NCI-H526 (cell line): ENCODE results near the gene SLC66A1.
A peak's percentile ranks its signal among the peaks of the same experiment; 100 is the strongest.
"Not testable (repeated sequence)": the region's sequence is repeated elsewhere in the genome, so short reads cannot be mapped to it uniquely, and the experiment has no call there.

Source experiments
- DNase-seq, 2 experiments: peaks; one replicate each; lab custom pipeline; 2025; lab: John Stamatoyannopoulos, UW

The SLC66A1 gene, protein sequence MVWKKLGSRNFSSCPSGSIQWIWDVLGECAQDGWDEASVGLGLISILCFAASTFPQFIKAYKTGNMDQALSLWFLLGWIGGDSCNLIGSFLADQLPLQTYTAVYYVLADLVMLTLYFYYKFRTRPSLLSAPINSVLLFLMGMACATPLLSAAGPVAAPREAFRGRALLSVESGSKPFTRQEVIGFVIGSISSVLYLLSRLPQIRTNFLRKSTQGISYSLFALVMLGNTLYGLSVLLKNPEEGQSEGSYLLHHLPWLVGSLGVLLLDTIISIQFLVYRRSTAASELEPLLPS

DNA sequence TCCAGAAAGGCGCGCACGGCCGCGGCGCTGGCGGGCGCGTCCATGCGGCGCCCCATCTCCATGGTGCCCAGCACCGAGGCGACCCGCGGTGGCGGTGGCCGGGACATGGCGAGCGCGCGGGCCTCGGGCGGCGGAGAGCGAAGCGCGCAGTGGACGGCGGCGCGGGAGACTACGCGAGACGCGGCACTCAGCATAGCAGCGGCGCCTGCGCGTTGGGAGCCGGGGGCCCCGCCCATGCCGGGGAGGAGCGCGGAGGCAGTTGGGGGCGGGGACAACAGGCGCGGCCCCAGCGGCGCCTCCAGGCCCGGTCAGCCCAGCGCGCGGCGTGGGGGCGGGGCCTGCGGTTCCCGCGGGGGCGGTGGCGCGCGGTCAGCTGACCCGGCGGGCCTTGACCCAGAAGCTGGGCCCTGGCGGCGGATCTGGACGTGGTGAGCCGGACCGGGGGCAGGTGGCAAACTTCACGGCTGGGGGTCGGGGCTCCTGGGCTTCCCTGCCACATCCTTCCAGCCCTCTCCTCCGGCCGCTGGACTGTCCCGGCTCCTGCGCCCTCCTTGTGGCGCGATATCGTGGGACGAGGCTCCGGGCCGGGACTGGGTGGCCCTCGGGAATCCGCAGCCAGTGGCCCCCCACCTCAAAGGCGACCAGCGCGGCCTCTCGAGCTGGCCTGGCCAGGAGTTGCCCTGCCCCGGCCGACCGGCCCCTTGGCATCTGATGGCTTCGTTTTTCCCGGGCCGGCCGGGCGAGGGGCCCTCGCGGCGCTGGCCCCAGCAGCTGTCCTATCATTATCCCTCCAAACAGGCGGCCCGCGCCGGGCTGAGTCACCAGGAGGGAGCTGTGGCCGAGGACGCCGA, at the start of gene SLC66A1, which contains the start of gene AKR7A2:
SLC66A1 (plus strand) TSS at position 396 of the 851 bp plus-strand sequence. CDS start 5,352 bp downstream, outside the sequence.
AKR7A2 (minus strand) TSS at position 214 of the 851 bp plus-strand sequence; CDS start at position 194, 20 bp downstream.
- DNase-seq, result peak; percentile 7 to 91

DNA sequence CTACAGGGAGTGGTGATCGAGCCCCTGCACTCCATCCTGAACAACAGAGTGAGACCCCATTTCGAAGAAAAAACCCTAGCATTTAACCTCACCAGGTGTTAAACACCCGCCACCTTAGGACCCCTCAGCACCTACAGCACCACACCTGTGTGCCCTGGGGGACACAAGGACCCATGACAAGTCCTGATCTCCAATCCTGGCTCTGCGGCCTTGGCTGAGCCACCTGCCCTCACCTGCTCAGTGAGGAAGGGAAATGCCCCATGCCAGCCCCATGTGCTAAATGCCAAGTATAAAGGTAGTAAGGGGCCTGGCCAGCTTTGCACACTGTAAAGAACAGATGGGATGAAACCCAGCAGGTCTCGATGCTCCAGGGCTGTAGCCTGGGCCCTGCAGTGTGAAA, 49.4 kb upstream of the SLC66A1 start:
- DNase-seq, result no peak

DNA sequence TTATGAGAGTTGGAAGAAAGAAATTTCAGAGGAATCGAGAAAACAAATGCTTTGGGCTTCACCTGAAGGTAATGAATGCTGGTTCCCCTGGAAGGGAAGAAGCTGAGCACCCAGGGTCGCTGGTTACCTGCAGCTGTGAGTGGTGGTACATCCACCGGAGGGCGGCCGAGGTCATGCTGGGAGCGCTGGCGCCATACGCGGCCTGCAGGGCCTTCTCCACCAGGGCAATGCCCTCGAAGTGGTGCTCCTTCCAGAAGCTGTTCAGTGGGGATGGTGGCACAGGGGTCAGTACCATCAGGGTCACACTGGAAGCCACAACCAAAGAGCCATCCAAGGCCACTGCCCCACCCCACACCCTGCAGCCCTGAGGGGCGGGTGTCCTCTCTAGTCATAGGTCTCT, 43.7 kb upstream of the SLC66A1 start:
- no peak for DNase-seq

DNA sequence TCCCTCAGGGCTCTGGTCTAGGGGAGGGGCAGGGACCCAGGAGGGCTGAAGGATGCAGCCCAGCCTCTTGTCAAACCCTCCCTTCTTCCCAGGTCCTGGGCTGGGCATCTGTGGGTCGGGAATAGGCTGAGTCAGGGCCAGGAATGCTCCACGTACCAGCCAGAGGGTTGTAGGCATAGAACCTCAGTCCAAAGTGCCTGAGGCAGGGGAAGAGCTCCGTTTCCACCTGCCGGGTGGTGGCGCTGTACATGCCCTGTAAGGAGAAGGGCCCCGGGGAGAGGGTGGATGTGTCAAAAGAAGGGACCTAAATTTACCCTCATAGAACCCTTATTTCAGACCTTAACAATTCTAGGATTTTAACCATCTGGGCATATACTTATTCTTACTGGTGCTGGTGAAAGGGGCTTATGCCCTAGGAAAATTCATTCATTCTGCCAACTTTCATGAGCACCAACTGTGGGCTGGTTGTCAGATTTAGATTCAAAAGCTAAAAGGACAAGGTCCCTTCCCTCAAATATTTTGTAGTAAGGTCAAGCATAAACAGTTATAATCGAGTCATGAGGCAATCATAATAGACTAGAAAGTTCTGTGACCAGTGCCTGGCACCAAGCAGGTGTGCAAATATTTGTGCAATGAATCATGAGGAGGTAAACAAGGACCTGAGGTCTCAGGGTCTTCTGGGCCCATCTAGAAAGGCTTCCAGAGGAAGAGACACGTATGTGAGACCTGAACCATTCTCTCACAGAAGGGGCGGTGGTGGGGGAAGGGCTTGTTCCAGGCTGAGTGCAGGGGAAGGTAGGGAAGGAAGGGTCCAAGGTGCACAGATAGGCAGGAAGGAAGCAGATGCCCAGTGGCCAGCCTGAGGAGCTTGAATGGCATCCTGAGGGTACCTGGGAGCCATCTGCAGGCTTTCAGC, 42.4 kb upstream of the SLC66A1 start:
- DNase-seq, result not testable (repeated sequence)

DNA sequence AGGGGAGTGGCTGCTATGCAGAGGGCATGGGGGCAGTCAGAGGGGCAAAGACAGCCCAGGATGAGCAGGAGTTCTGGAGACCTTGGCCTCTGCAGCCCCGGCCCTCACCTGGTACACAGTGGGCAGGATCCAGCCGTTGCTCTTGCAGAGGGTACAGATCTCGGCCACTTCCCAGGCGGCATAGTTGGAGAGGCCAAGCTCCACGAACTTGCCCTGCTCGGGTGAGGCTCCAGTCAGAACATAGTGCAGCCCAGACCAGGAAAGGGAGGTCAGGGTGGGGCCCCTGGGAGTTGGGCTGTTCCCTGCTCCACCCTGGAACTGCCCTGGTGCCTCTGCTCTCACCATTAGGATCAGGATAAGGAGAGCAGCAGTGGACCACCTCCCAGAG, 41.8 kb upstream of the SLC66A1 start:
- DNase-seq, result not testable (repeated sequence)

DNA sequence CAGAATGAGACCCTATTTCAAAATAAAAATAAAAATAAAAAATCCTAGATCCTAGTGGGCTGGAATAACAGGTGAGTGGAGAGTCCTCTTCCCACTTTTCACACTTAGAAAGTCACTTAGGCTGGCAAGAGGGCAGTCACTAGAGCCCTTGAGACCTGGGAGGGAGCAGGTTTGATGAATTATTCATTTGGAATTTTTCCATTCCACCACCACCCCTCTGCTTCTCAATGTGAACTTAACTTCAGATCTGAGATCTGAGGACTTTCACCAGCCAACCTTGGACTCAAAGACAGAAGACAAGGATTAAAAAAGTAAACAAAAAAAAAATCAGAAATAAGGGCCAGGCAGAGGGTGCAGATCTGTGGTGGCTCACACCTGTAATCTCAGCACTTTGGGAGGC, 40.1 kb upstream of the SLC66A1 start:
- DNase-seq, result no peak

DNA sequence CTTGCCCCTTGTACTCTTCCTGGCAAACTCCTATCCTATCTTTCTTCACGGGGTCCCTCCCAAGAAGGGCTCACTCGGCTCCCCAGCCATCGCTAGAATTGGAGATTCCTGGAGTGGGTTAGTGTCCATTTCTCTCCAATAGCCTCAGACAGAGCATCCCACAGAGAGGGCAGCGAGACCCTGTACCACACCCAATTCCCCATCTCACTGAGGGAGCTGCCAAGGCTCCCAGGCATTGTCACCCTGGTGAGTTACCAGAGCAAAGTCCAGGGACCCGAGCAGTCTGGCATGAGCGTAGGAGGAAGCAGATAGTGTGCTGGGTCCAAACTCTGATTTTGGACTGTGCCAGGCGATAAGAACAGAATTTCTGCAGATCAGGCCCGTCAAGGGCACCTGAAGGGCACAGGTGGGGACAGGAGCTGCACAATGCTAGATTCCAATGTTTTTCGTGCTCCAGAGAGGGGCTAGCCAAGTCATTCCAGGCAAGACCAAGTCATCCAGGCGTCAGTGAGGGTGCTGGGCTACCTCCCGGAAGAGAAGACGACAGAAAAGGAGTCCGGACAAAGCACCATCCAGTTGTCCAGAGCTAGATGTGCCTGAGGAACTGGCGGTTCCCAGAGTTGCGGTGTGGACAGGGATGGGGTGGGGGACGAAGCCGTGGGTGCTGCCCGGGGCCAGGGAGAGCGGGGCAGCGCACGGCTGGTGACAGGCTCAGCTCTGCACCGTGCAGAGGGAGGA, 38.9 kb upstream of the SLC66A1 start:
- no peak for DNase-seq

DNA sequence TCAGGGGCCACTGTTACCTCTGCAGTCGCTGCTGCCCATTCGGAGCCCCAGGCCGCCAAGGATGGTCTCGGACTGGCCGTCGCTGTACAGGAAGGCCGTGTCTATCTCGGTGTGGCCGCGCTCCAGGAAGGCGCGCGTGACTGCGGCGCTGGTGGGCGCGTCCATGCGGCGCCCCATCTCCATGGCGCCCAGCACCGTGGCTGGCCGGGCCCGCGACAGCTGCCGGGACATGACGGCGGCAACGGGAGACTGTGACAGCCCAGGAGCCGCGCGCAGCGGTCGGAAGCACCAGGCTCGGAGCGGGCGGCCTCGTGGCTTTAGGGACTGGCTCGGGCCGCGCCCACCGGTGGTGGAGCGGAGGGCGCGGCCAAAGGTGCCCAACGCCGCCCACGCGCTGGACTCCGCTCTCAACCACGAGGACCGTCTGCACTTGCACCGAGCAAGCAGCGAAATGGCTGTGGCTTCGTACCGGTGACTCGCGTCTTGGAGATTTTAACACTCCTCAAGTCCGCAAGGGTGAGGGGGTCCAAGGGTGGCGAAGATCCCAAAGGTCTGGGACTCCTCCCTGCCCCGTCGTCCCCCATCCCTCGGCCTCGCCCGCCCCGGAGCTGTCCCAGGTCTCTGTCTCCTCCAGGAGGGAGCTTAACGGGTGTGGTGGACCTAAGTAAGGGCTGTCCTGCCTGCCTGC, 38.1 kb upstream of the SLC66A1 start:
- not testable (repeated sequence) for DNase-seq

DNA sequence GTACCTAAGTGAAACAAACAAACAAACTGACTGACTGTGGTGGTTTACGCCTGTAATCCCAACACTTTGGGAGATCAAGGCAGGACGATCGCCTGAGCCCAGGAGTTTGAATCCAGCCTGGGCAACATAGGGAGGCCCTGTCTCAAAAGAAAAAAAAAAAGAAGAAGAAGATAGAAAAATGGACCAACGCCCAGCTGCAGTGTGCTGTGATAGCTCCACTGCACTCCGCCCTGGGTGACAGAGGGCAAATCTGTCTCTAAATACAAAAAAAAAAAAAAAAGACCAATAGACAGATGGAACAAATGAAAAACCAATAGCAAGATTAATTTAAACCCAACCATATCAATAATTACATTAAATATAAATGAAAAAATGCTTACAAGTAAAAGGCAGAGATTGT, 37.5 kb upstream of the SLC66A1 start:
- DNase-seq, result no peak

DNA sequence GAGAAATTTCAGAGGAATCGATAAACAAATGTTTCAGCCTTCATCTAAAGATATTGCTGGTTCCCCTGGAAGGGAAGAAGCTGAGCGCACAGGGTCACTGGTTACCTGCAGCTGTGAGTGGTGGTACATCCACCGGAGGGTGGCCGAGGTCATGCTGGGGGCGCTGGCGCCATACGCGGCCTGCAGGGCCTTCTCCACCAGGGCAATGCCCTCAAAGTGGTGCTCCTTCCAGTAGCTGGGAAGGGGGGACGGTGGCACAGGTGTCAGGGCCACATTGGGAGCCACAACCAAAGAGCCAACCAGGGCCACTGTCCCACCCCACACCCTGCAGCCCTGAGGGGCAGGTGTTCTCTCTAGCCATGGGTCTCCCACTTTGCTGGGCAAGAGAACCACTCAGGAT, 28.2 kb upstream of the SLC66A1 start:
- no peak for DNase-seq

DNA sequence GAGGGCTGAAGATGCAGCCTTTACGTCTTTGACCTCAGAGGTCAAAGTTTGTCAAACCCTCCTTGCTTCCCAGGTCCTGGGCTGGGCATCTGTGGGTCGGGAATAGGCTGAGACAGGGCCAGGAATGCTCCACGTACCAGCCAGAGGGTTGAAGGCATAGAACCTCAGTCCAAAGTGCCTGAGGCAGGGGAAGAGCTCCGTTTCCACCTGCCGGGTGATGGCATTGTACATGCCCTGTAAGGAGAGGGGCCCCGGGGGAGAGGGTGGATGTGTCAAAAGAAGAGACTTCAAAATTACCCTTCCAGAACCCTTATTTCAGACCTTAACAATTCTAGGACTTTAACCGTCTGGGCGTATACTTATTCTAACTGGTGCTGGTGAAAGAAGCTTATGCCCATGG, 27.2 kb upstream of the SLC66A1 start:
- no peak for DNase-seq

DNA sequence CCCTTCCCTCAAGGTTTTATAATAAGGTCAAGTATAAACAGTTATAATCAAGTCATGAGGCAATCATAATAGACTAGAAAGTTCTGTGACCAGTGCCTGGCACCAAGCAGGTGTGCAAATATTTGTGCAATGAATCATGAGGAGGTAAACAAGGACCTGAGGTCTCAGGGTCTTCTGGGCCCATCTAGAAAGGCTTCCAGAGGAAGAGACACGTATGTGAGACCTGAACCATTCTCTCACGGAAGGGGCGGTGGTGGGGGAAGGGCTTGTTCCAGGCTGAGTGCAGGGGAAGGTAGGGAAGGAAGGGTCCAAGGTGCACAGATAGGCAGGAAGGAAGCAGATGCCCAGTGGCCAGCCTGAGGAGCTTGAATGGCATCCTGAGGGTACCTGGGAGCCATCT, 26.8 kb upstream of the SLC66A1 start:
- not testable (repeated sequence) for DNase-seq

DNA sequence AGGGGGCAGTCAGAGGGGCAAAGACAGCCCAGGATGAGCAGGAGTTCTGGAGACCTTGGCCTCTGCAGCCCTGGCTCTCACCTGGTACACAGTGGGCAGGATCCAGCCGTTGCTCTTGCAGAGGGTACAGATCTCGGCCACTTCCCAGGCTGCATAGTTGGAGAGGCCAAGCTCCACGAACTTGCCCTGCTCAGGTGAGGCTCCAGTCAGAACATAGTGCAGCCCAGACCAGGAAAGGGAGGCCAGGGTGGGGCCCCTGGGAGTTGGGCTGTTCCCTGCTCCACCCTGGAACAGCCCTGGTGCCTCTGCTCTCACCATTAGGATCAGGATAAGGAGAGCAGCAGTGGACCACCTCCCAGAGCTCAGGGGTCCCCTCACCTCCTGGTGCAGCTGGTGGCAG, 26.3 kb upstream of the SLC66A1 start:
- DNase-seq, result not testable (repeated sequence)

DNA sequence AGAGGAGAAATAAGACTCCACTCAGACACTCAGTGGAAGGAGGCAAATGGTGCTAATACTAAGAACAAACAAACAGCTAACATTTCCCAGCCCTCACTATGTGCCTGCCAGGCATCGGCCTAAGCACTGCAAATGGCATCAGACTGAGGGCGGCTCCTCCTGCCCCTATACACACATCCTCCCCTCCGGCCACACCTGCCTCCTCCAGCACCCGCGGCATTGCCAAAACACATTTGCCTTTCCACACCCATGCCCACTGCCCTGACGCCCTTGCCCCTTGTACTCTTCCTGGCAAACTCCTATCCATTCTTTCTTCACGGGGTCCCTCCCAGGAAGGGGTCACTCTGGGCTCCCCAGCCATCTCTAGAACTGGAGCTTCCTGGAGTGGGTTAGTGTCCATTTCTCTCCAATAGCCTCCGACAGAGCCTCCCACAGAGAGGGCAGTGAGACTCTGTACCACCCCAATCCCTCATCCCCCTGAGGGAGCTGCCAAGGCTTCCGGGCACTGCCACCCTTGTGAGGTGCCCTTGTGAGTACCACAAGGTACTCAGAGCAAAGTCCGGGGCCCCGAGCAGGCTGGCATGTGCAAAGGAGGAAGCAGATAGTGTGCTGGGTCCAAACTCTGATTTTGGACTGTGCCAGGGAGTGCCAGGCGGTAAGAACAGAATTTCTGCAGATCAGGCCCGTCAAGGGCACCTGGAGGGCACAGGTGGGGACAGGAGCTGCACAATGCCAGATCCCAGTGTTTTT, 24.5 kb upstream of the SLC66A1 start:
- DNase-seq, result no peak

DNA sequence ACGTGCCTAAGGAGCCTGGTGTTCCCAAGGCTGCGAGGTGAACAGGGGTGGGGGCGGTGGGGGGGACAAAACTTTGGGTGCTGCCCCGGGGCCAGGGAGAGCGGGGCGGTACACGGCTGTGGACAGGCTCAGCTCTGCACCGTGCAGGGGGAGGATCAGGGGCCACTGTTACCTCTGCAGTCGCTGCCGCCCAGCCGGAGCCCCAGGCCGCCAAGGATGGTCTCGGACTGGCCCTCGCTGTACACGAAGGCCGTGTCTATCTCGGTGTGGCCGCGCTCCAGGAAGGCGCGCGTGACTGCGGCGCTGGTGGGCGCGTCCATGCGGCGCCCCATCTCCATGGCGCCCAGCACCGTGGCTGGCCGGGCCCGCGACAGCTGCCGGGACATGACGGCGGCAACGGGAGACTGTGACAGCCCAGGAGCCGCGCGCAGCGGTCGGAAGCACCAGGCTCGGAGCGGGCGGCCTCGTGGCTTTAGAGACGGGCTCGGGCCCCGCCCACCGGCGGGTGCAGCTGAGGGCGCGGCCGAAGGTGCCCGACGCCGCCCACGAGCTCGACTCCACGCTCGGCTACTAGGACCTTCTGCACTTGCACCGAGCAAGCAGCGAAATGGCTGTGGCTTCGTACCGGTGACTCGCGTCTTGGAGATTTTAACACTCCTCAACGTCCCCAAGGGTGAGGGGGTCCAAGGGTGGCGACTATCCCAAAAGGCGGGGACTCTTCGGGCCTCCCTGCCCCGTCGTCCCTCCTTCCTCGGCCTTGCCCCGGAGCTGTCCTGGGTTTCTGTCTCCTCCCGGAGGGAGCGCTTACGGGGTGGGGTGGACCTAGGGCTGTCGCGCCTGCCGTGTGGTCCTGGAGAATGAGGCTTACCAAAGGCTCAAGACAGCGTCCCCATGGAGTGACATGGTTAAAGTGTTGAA, 23.5 kb upstream of the SLC66A1 start, which contains the start of gene AKR7A3:
AKR7A3 (minus strand) TSS at position 447 of the 918 bp plus-strand sequence; CDS start at position 386, 61 bp downstream.
- DNase-seq, result peak in 1 of 2 experiments; percentile 47

DNA sequence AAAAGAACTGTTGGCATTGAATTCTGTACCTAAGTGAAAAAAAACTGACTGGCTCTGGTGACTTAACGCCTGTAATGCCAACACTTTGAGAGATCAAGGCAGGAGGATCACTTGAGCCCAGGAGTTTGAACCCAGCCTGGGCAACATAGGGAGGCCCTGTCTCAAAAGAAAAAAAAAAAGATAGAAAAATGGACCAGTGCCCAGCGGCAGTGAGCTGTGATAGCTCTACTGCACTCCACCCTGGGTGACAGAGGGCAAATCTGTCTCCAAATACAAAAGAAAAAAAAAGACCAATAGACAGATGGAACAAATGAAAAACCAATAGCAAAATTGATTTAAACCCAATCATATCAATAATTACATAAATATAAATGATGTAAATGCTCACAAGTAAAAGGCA, 22.9 kb upstream of the SLC66A1 start:
- no peak for DNase-seq

DNA sequence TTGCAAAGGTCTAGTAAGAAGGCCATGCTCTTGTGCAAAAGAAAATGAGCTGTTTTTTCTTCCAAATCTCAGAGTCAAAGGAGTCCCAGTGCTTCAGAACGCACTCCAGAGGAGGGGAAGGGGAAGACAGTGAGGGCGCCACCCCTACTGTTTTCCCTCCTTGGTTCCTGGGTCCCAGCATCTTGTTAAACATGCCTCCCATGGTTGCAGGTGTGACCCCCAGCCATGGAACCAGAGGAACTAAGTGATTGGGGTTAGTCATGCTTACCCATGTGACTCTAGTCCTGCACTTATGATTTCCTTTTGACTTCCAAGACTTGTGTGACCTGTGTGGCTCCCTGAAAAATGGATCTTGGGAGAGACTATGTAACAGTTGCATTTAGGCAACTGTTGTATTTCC, 17.5 kb upstream of the SLC66A1 start:
- no peak for DNase-seq

DNA sequence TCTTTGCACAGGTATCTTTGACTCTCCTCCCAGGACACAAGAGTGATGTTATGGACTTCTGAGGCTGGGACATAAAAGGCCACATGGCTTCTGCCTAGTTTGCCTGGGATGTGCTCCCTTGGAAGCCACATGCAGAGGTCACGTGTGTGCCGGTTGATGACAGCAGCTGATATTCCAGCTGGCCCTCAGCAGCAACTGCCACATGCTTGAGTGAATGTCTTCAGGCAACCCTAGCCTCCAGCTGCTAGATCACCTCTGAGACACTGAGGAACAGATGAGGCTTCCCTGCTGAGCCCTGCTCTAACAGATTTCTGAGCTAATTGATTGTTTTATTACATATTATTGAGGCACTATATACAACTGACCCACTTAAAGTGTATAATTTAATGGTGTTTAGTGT, 11.9 kb upstream of the SLC66A1 start:
- no peak for DNase-seq

DNA sequence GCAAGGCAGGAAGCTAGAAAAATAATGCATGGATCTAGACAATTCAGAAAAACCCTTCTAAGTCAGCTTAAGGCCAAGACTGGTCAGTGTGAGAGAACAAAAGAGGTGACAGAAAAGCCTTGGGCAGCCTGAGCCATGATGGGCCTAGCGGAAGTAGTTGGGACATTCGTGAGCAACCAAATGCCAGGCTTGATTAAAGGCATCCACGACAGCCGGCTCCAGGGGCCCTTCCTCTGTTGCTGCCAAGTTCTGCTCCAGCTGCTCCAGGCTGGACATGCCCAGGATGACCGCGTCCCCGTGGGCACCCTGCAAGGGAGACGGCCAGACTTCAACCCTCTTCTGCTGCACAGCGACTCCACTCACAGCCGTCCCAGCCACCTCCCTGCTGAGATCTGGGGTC, 8.0 kb upstream of the SLC66A1 start:
- not testable (repeated sequence) for DNase-seq
